RWPE2 (cell line): ENCODE measurements around the gene UBAC1.

Experiments used
- ATAC-seq: fragments of 200-7000 bp; cut with Tn5 transposase; 3 replicates; pipeline ENCODE4 v1.9.1; 2021; ENCODE audit warnings: low read depth
- DNase-seq: peaks from one replicate; pipeline ENCODE4 v3.0.0-alpha.2; 2020; ENCODE audit warnings: low spot score
- H3K27ac ChIP-seq: fragments of 450-650 bp; 2 replicates; pipeline ENCODE4 v1.5.1; 2017; ENCODE audit warnings: mild to moderate bottlenecking; ENCODE audit not compliant: poor library complexity, severe bottlenecking
- H3K27me3 ChIP-seq: fragments of 250-450 bp; sonication (Bioruptor Pico); 2 replicates; pipeline ENCODE4 v1.5.1; 2021; ENCODE audit warnings: mild to moderate bottlenecking, moderate library complexity; ENCODE audit not compliant: insufficient read depth, poor library complexity, severe bottlenecking
- H3K36me3 ChIP-seq: fragments of 250-450 bp; sonication (Bioruptor Pico); 2 replicates; pipeline ENCODE4 v1.5.1; 2020; ENCODE audit warnings: low read depth, mild to moderate bottlenecking, moderate library complexity
- H3K4me1 ChIP-seq: fragments of 250-450 bp; sonication (Bioruptor Pico); 2 replicates; pipeline ENCODE4 v1.5.1; 2021; ENCODE audit warnings: mild to moderate bottlenecking, moderate library complexity; ENCODE audit not compliant: insufficient read depth, poor library complexity, severe bottlenecking
- H3K4me3 ChIP-seq: fragments of 250-450 bp; sonication (Bioruptor Pico); 2 replicates; pipeline ENCODE4 v1.5.1; 2021; ENCODE audit warnings: mild to moderate bottlenecking, moderate library complexity; ENCODE audit not compliant: severe bottlenecking
- H3K9me3 ChIP-seq: fragments of 250-450 bp; sonication (Bioruptor Pico); 2 replicates; pipeline ENCODE4 v1.5.1; 2021; ENCODE audit warnings: mild to moderate bottlenecking, moderate library complexity; ENCODE audit not compliant: severe bottlenecking
- TF ChIP-seq, protein P1 (sequence below): fragments of 450-650 bp; IDR thresholded peaks from one replicate; pipeline ENCODE4 v1.5.1; 2017; ENCODE audit warnings: mild to moderate bottlenecking, moderate library complexity; ENCODE audit not compliant: poor library complexity, severe bottlenecking

The UBAC1 gene

DNA sequence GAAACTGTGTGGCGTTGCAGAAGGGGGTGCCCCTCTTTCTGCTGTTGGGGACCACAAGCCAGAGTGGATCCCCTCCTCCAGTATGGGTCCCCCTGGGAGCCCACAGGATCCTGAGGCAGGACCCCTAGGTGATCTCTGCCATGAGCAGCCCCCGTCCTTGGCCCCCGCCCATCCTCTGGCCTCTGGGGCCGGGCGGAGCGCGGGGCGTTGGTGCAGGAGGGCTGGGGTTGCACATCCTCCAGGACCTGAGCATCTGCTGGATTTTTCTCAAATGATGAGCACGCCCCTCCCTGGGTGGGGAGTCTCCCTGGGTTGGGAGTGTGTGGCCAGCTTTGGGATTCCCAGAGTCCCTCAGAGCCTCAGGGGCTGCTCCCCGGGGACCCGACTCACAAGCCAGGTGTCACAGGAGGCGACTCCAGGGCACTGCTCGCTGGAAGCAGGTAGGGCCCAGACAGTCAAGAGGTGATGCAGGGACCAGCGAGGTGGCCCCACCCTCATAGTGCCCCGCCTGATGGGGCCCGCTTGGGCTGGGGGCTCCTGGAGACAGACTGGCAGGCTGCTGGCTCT is 26.7 kb upstream of the UBAC1 start:
- no peak overlapping the region for H3K4me3 ChIP-seq
- ATAC-seq (no peak), DNase-seq (no peak)
- H3K4me1 ChIP-seq, result peaks cover 8% of the 10 kb centered on the region
- H3K27me3 ChIP-seq, result peaks cover 39% of the 10 kb centered on the region
- no peaks in the 10 kb centered on the region for H3K9me3 ChIP-seq
- TF ChIP-seq, protein P1, sequence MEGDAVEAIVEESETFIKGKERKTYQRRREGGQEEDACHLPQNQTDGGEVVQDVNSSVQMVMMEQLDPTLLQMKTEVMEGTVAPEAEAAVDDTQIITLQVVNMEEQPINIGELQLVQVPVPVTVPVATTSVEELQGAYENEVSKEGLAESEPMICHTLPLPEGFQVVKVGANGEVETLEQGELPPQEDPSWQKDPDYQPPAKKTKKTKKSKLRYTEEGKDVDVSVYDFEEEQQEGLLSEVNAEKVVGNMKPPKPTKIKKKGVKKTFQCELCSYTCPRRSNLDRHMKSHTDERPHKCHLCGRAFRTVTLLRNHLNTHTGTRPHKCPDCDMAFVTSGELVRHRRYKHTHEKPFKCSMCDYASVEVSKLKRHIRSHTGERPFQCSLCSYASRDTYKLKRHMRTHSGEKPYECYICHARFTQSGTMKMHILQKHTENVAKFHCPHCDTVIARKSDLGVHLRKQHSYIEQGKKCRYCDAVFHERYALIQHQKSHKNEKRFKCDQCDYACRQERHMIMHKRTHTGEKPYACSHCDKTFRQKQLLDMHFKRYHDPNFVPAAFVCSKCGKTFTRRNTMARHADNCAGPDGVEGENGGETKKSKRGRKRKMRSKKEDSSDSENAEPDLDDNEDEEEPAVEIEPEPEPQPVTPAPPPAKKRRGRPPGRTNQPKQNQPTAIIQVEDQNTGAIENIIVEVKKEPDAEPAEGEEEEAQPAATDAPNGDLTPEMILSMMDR, result no peak
- H3K36me3 ChIP-seq, result no peaks in the 10 kb centered on the region
- no peak overlapping the region for H3K27ac ChIP-seq

DNA sequence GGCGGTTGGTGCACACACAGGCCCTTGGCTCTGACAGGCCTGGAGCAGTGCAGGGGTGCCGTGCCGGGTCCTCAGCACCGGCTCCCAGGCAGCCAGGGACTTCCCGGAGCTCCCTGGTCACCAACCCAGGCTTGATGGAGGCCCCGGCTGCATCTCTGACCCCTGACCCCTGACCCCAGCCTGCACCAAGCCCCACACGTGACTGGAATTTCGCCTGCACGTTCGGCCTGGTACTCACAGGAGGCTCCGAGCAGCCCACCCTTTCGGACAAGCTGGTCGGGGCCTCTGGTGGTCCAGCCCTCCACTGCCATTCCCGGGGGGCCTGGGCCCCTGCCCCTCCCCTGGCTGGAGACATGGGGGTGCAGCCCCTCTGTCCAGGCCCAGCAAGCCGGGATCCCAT is 25.4 kb upstream of the UBAC1 start:
- no peak overlapping the region for H3K27ac ChIP-seq
- no peak for ATAC-seq
- H3K4me1 ChIP-seq, result no peaks in the 10 kb centered on the region
- H3K9me3 ChIP-seq, result no peaks in the 10 kb centered on the region
- no peak for DNase-seq
- H3K4me3 ChIP-seq, result no peak overlapping the region
- TF ChIP-seq, protein P1, result no peak
- peaks cover 43% of the 10 kb centered on the region for H3K27me3 ChIP-seq
- H3K36me3 ChIP-seq, result no peaks in the 10 kb centered on the region

DNA sequence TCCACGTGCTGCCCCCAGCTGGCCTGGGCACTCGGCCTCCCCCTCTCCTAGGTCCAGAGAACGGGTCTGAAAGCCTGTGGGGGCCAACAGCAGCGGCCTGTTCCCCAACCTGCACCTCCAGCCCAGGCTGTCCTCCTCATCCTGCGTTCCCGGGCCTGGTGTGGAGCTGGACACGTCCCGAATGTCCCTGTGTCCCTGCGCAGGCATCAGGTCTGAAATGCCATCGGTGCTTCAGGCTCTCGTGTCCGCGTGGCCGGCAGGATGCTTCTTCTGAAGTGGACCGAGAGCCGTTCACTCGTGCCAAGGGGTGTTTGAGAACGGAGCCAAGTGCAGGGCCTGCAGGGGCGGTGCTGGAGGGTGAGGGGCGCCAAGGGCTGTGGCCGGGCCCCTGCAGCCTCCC is 24.7 kb upstream of the UBAC1 start:
- no peaks in the 10 kb centered on the region for H3K4me1 ChIP-seq
- ATAC-seq, result no peak
- peaks cover 43% of the 10 kb centered on the region for H3K27me3 ChIP-seq
- H3K27ac ChIP-seq, result no peak overlapping the region
- TF ChIP-seq, protein P1, result no peak
- no peak overlapping the region for H3K4me3 ChIP-seq
- H3K9me3 ChIP-seq, result no peaks in the 10 kb centered on the region
- no peaks in the 10 kb centered on the region for H3K36me3 ChIP-seq
- no peak for DNase-seq

DNA sequence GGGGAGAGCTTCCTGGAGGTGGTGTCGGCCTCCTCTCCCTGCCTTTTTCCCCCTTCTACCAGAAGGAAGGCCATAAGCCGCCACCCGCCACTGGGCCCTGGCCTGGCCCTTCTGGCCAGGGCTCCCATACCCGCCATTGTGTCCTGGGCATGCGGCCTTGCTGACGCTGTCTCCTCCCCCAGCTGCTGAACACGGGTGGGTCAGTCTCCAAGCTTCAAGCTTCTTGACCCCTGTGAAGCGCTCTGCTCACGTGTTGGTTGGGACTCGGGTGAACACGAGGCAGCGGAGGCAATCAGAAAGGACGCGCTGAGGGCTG is 24.2 kb upstream of the UBAC1 start:
- TF ChIP-seq, protein P1, result no peak
- H3K27ac ChIP-seq, result no peak overlapping the region
- no peaks in the 10 kb centered on the region for H3K9me3 ChIP-seq
- ATAC-seq (no peak), DNase-seq (no peak)
- peaks cover 43% of the 10 kb centered on the region for H3K27me3 ChIP-seq
- H3K4me3 ChIP-seq, result no peak overlapping the region
- H3K4me1 ChIP-seq, result no peaks in the 10 kb centered on the region
- no peaks in the 10 kb centered on the region for H3K36me3 ChIP-seq

DNA sequence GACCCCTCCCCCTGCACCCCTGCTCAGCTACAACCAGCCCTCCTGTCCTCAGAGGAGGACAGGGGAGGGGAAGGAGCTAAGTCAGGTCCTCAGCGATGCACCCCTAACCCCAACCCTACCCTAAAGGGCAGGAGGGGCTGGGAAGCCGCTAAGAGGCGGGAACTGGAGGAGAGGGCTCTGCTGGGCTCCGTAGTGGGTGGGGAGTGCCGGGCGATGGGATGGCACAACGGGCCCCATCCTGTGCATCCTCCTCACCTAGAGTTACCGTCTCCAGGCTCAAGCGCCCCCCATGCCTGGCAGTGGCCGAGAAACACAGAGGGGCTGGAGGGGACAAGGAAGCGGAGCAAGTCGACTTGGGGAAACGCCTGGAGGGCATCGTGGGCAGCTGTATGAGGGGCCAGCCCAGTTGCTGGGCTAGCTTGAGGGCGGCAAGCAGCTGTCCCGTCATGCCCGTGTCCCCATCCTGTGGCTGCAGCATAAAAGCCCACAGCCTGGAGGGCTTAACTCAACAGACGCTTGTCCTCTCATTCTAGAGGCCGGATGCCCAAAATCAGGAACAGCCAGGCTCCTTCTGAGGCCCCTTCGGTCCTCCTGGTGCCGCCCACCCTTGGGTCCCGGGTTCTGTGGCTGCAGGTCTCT is 23.0 kb upstream of the UBAC1 start:
- Histone ChIP-seq H3K27ac (no peak overlapping the region), H3K36me3 (no peaks in the 10 kb centered on the region), H3K4me3 (no peak overlapping the region), H3K27me3 (peaks cover 32% of the 10 kb centered on the region), H3K9me3 (no peaks in the 10 kb centered on the region), H3K4me1 (no peaks in the 10 kb centered on the region)
- ATAC-seq (no peak), DNase-seq (no peak)
- TF ChIP-seq, protein P1, result no peak
